ENCODE data around the gene PCGF2.

Gene PCGF2

GRCh38 chr17:38751144-38751807 is 3.1 kb upstream of the PCGF2 start:
- no peak for DNase-seq

DNA sequence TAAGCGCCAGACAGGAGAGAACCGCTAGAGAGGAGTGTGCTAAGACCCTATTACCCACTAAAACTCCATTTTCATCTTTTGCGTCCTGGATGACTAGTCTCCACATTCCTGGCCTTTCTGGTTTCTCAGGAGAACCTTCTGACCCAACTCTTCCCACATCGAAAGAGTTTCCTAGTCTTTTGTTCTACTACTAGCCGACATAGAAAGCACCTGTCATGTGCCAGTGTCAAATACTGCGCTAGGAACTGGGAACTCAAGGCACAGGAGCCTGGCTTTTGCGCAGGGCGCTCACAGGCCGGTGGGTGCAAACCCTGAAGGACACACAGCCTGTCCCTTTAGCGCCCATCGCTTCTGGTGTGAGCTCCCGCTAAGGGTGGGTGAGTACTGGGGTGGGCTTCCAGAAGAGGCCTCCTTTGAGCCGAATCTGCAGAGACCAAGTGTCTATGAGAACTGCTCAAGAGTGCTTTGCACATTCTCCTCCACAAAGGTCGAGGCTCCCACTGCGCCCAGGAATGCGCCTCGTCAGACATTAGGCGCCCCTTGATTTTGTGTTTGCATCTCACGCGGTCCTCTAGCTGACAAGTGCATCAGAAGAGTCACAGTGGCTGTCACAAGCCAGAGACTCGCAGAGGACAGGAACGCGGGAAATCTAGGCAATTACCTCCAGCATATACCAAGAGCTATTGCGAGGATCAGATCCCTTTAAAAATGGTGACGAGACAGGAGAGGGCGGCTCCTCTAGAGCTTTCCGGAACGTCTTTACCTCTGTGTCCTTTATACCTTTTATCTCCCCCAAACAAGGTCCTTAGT is 2.4 kb upstream of the PCGF2 start:
- DNase-seq = no peak

- DNase-seq = no peak
Observed at GRCh38 chr17:38750044-38750311, 1.8 kb upstream of the PCGF2 start.

DNA sequence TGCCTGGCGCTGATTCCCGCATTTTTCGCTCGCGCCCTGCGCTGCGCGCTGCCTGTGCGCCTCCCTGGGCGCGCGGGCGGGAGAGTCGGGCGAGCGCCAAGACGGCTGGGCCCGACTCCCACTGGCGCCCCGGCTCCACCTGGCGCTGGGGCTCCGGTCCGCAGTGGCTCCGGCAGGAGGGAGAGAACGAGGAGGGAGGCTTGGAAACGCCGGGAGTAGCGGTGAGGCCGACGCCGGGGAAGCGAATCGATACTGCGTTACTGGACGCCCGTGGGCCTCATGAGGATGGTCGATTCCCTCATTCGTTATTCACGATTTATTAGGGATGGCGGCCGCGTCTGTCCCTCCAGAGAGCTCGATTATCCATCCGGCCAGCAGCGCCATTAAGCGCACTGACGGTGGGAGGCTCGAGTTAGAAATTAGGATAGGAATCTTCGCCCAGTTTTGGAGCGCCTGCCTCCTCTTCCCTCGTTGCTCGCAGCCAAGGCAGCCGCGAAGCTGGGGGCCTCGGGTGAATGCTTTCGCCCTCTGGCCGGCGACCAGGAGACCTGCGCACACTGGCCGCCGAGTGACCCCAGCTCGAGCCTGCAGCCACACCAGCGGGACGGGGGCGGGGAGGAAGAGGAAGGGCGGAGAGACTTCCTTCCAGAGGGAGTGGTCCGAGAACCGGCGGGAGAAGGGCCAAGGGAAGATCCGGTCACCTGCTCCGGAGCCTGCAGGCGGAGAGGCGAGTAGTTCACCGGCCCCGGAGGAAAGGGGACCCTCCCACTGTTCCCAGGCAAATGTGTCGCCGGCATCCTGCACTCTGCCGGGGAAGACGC is 1.3 kb upstream of the PCGF2 start:
- DNase-seq = no peak

DNA sequence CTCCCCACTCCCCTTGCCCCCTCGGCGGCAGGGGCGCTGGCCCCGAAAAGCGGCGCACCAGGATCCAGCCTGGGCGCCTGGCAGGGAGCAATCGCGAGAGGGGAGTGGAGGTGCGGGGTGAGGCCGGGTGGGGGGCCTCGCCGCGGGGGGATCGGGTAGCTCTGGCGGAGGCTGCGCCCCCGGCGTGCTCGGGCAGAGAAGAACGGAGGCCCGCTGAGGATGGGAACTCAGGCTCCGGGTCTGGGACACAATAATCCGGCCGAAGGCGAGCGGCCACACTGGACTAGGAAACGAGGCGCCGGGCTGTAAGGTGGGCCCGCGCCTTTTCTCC is 721 bp upstream of the PCGF2 start:
- DNase-seq = no peak

GRCh38 chr17:38747463-38748148 is 530 bp downstream of the PCGF2 start:
- no peak for DNase-seq

GRCh38 chr17:38746849-38747462 is 1.2 kb downstream of the PCGF2 start:
- DNase-seq = no peak

DNA sequence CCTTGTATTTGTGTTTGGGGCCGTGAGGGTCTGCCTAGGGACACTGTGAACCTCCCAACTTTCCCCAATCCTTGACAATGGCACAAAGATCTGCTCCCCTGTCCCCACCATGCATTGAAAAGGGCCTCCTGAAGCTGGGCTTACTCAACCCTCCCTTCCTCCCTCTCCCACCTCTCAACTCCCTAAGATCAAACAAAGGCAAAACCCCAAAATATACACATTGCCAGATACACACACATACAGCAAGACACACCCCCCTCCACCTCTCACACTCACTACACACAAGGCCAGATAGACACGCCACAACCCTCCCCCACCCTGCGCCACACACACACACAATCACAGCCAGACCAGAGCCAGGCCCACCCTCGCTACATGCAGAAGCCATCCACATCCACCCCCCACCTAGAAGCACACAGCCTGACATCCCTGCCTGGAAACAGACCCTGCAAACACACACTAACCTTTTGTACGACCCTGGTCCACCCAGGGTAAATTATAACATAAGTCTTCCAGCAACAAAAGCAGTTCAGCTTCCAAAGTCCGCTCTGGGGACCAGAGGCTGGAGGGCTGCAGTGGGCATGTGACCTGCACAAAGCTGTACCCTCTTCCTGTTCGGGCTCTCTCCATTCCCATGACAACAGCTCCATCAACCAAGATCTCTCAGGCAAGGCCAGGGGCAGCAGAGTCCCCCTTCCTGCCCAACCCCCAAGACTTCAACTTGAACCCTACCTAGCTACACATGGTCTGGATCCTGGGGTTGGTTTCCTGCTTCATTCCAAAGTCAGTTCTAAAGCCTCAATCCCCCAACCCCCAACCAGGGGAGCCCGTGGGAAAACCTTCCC is 1.9 kb downstream of the PCGF2 start:
- DNase-seq = no peak

GRCh38 chr17:38745545-38745944 is 2.6 kb downstream of the PCGF2 start:
- DNase-seq = no peak

GRCh38 chr17:38743556-38744171 is 4.5 kb downstream of the PCGF2 start:
- no peak for DNase-seq

DNA sequence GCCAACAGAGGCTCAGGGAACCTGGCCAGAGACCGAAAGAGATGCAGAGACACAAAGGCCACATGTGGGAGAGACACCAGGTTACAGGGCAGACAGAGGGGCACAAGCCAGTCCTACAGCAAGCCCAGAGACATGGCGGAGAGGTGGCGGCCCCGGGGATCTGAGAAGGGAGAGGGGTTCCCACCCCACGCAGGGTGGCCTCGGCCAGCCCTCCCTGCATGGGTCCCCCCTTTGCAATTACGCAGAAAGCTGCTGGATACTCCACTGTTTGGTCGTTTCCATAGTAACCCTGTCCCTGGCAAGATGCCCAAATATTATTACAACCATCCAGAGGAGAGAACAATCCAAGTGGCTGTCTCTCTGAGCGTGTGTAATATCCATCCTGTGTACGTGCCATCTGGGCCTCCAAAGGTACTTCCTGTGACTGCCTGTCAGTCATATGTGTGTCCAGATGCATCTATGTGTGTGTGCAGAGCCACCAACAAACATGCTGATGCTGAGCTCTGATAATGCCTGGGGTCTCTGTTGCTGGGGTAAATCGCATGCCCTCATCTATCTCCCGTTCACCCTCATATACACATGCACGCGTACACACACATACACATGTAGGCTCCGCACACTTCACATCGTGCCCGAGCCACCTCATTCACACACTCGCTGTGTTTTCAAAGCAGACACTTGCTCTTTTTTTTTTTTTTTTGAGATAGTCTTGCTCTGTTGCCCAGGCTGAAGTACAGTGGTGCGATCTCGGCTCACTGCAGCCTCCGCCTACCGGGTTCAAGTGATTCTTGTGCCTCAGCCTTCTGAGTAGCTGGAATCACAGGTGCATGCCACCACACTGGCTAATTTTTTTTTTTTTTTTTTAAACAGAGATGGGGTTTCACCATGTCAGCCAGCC is 5.5 kb downstream of the PCGF2 start:
- no peak for DNase-seq

DNA sequence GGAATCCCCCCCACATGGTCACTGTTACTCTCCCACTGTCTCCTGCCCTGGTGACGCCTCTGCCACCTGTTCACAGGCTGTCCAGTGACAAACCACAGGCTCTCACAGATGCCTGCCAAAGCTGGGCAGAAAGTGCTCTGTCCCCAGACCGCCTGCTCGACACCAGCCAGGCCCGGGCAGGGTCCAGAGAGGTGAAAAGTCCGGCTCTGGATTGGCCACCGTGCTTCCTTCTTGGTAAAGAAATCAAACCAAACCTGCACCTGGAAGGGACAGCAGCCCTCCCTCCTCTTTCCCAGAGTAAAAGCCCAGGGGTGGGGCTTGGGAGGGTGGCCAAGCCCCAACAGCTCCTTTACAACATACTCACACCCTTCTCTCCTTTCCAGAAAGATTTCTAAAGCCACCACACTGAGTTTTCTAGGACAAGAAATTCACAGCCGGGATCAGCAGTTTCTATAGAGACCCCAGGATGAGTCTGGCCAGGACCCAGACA is 6.2 kb downstream of the PCGF2 start:
- no peak for DNase-seq

GRCh38 chr17:38741461-38741860 is 6.7 kb downstream of the PCGF2 start:
- DNase-seq = no peak

DNA sequence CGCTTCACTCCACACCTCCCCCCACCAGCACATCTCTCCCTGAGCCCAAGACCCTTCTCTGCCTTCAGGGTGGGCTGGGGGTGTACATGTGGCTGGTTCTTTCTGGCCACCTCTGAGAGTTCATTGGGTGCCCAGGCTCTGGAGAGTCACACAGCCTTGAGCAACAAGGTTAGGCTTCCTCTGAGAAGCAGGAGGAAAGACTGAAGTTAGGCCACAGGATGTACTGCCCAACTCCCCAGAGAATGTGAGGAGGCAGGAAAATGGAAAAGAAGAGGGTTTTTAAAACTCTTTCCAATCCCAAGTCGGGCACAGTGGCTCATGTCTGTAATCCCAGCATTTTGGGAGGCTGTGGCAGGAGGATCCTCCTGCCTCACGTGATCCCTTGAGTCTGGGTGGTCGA is 7.3 kb downstream of the PCGF2 start:
- no peak for DNase-seq

GRCh38 chr17:38740044-38740443 is 8.1 kb downstream of the PCGF2 start:
- no peak for DNase-seq

- DNase-seq = no peak
Observed at GRCh38 chr17:38739305-38739704, 8.8 kb downstream of the PCGF2 start.

DNA sequence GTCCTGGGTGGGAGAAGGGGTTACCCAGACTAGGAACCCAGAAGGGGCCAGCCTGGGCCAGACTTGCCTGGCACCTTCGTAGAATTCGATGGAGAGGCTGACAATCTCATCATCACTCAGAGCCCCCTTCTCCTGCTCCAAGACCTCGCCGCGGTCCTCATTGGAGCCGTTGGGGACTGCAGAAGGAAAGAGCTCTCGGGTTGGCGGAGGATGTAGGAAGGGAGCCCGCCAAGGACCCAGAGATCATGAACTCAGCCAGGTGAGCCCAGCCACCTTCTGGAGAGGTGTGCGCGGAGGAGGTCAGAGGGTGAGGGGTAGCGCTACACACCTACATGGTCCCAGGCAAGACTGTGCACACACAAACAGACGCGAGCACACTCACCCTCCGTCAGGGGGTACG is 9.4 kb downstream of the PCGF2 start:
- DNase-seq = no peak

- no peak for DNase-seq
Observed at GRCh38 chr17:38738007-38738662, 10.0 kb downstream of the PCGF2 start.

DNA sequence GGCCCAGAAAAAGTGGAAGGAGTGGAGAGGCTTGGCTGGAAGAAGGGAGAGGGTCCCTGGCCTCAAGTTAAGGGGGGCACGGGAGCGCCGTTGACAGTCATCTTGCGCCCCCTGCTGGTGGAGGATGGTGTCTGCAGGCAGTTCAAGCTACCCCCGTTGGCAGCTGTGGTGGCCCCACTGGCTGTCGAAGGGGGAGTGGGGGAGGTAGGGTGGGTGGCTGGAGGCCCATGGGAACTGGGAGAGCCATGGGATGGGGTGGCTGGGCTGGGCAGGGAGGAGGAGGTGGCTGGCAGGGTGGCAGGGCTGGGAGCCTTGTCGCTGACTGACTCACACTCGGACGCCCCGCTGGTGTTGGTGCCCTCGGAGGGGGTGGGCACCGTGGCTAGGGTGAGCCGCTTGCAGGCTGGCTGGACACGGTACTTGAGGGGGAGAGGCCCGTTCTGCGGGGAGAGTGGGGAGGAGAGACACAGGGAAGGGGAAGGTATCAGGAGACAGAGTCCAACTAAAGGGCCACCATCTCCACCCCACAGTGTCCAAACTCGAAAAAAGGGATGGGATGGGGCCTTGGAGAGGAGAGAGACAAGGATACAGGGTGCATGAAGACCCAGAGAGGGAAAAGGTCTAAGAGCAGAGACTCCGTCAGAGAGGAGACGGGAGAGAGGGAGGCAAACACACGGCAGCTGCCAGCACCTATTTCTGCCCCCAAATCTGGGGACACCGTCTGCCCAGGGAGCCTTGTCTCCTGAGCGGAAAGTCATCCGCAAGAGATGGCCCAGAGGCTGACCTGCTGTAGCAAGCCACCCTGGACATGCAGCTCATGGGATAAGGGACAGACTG is 12.8 kb downstream of the PCGF2 start:
- DNase-seq = peak; percentile 75
